H1 (cell line): ENCODE measurements around the gene S100A16. TPM values are rescaled to one million over a fixed set of nuclear protein-coding genes. Genes with fewer than 3 reads are reported as not detected.

ENCODE experiments used
- ASH2L ChIP-seq: fragments of 200-600, 300-600 bp; sonication (generic); IDR thresholded peaks from one replicate; pipeline ENCODE4 v1.7.1; 2017; ENCODE audit warnings: low read length
- BACH1 ChIP-seq: IDR thresholded peaks from 2 replicates; pipeline ENCODE4 v1.6.1; 2012; ENCODE audit warnings: low read length, improper control_type of control experiment
- BCL11A ChIP-seq, 2 experiments: IDR thresholded peaks; one replicate each; pipeline ENCODE4 v1.6.1; 2011; ENCODE audit warnings: low read depth in 2 of 2, low read length in 2 of 2, mild to moderate bottlenecking in 2 of 2
- CBX8 ChIP-seq: fragments of 300-800, 300-1000 bp; sonication (generic); IDR thresholded peaks from 2 replicates; pipeline ENCODE4 v1.7.1; 2016; ENCODE audit warnings: low read depth, low read length, borderline replicate concordance
- CEBPB ChIP-seq: IDR thresholded peaks from 2 replicates; pipeline ENCODE4 v1.6.1; 2012; ENCODE audit warnings: low read depth, low read length
- E2F6 ChIP-seq: IDR thresholded peaks from 2 replicates; pipeline ENCODE4 v1.6.1; 2012; ENCODE audit warnings: inconsistent platforms
- EP300 ChIP-seq, 2 experiments: IDR thresholded peaks; 1 replicate in 1 of 2; 2 replicates in 1 of 2; pipeline ENCODE4 v1.6.1; 2011 to 2012; ENCODE audit warnings: low read depth in 2 of 2, low read length in 2 of 2, mild to moderate bottlenecking in 2 of 2, borderline replicate concordance in 1 of 2, inconsistent platforms in 1 of 2, moderate library complexity in 1 of 2
- FOSL1 ChIP-seq: IDR thresholded peaks from 2 replicates; pipeline ENCODE4 v1.6.1; 2011; ENCODE audit warnings: mild to moderate bottlenecking, low read depth, low read length, moderate library complexity; ENCODE audit not compliant: insufficient read depth
- GABPA ChIP-seq: IDR thresholded peaks from 2 replicates; pipeline ENCODE4 v1.6.1; 2011; ENCODE audit warnings: mild to moderate bottlenecking, low read length, moderate library complexity, borderline replicate concordance; ENCODE audit not compliant: insufficient read depth
- GTF2F1 ChIP-seq: IDR thresholded peaks from 2 replicates; pipeline ENCODE4 v1.6.1; 2012; ENCODE audit warnings: low read depth, low read length, improper control_type of control experiment, borderline replicate concordance
- HDAC2 ChIP-seq, 2 experiments: fragments of 300-600 bp in 1 of 2; sonication (generic) in 1 of 2; IDR thresholded peaks; 2 replicates each; pipeline ENCODE4 v1.6.1; 2011 to 2012; ENCODE audit warnings: low read depth in 2 of 2, low read length in 2 of 2, mild to moderate bottlenecking in 2 of 2, moderate library complexity in 2 of 2, borderline replicate concordance in 1 of 2, inconsistent platforms in 1 of 2
- KDM4A ChIP-seq: IDR thresholded peaks from one replicate; pipeline ENCODE4 v1.7.1; 2012; ENCODE audit warnings: low read depth, mild to moderate bottlenecking, moderate library complexity, low read length, inconsistent platforms; ENCODE audit not compliant: severe bottlenecking
- MAX ChIP-seq: IDR thresholded peaks from 2 replicates; pipeline ENCODE4 v1.6.1; 2012; ENCODE audit warnings: inconsistent platforms
- POU5F1 ChIP-seq: IDR thresholded peaks from 2 replicates; pipeline ENCODE4 v1.6.1; 2011; ENCODE audit warnings: low read depth, mild to moderate bottlenecking, low read length, moderate library complexity
- RFX5 ChIP-seq: IDR thresholded peaks from 2 replicates; pipeline ENCODE4 v1.6.1; 2011; ENCODE audit warnings: low read depth, low read length, improper control_type of control experiment, borderline replicate concordance
- RXRA ChIP-seq: IDR thresholded peaks from 2 replicates; pipeline ENCODE4 v1.6.1; 2011; ENCODE audit warnings: low read depth, mild to moderate bottlenecking, low read length, moderate library complexity; ENCODE audit not compliant: insufficient read depth
- SIN3A ChIP-seq, 2 experiments: IDR thresholded peaks in 1 of 2; conservative IDR thresholded peaks in 1 of 2; 2 replicates each; pipeline ENCODE4 v1.6.1; 2011 to 2012; ENCODE audit warnings: low read length in 2 of 2, improper control_type of control experiment in 1 of 2, low read depth in 1 of 2, mild to moderate bottlenecking in 1 of 2
- SIRT6 ChIP-seq: IDR thresholded peaks from one replicate; pipeline ENCODE4 v1.7.1; 2012; ENCODE audit warnings: low read length, inconsistent platforms
- SIX5 ChIP-seq: IDR thresholded peaks from 2 replicates; pipeline ENCODE4 v1.6.1; 2011; ENCODE audit warnings: mild to moderate bottlenecking, low read depth, low read length
- SRF ChIP-seq: IDR thresholded peaks from 2 replicates; pipeline ENCODE4 v1.6.1; 2011; ENCODE audit warnings: mild to moderate bottlenecking, low read depth, low read length, moderate library complexity
- TCF12 ChIP-seq: IDR thresholded peaks from 2 replicates; pipeline ENCODE4 v1.6.1; 2011; ENCODE audit warnings: low read depth, mild to moderate bottlenecking, low read length
- YY1 ChIP-seq: IDR thresholded peaks from 2 replicates; pipeline ENCODE4 v1.6.1; 2011; ENCODE audit warnings: low read depth, mild to moderate bottlenecking, low read length
- polyA plus RNA-seq, 7 experiments: library from polyadenylated mRNA; depleted of rRNA in 3 of 7; stranded (reverse) in 5 of 7; unstranded in 2 of 7; fragments of >200 nt in 5 of 7; fragments of 200-250 nt in 2 of 7; gene quantifications; 1 replicate in 5 of 7; 2 replicates in 1 of 7; 4 replicates in 1 of 7; pipeline versions ENCODE4 v1.2.1 to v1.2.3, GENCODE V29; 2011 to 2013; ENCODE audit warnings: missing spikeins in 2 of 7, mixed read lengths in 2 of 7
- total RNA-seq: library from RNA; stranded (reverse); fragmentation: NEBNext Ultra II Directional; extraction: Animal tissue kit (Norgen Biotek cat#: 25700); gene quantifications from 2 replicates; pipeline ENCODE4 v1.2.1, GENCODE V29; 2021

Gene S100A16
- total and polyA plus RNA-seq, 2 of the 8 experiments (the other 6 are each of a cell fraction or from before 2014, with no cell fraction given), result 14.9 to 61.4 TPM

GRCh38 chr1:153633754-153634665, 21.1 kb upstream of the S100A16 start, which contains the start of gene CHTOP (continued):
- no peak for TF ChIP-seq GABPA
- TF ChIP-seq CBX8, result no peak
- TF ChIP-seq KDM4A, result peak; percentile 27
- no peak for TF ChIP-seq HDAC2 (IDR thresholded peaks at IDR 0.05; ENCODE audit: borderline replicate concordance in 1 of 2, low read depth in 2 of 2, low read length in 2 of 2)
- TF ChIP-seq POU5F1, result no peak
- no peak for TF ChIP-seq SRF
- peak; percentile 42; the same call in 1 of the 2 replicates for TF ChIP-seq GTF2F1
- TF ChIP-seq EP300 (IDR thresholded peaks at IDR 0.05; ENCODE audit: borderline replicate concordance in 1 of 2, low read depth in 2 of 2, low read length in 2 of 2), result no peak
- peak; percentile 97 for TF ChIP-seq ASH2L
- no peak for TF ChIP-seq BCL11A (IDR thresholded peaks at IDR 0.05; ENCODE audit: low read depth in 2 of 2, low read length in 2 of 2)
- TF ChIP-seq TCF12, result no peak
- TF ChIP-seq BACH1, result no peak
- TF ChIP-seq CEBPB, result peak; percentile 50; the same call in 1 of the 2 replicates
- TF ChIP-seq SIRT6, result no peak
- peak; percentile 100 for TF ChIP-seq YY1
- TF ChIP-seq E2F6, result peak; percentile 37
- TF ChIP-seq RFX5, result no peak
- TF ChIP-seq SIX5, result no peak
- TF ChIP-seq FOSL1, result no peak
- no peak for TF ChIP-seq RXRA
- peak in 1 of 2 experiments; percentile 79; a peak in 2 of 4 replicates for TF ChIP-seq SIN3A (conservative IDR thresholded peaks at IDR 0.05 in 1 of 2, IDR thresholded peaks at IDR 0.05 in 1 of 2; ENCODE audit: low read depth in 1 of 2, low read length in 2 of 2)
- TF ChIP-seq MAX, result peak; percentile 48
